Umbilical cord (tissue), 2 donors: Measurements from ENCODE around the gene CEP43. TPM values are rescaled to one million over a fixed set of nuclear protein-coding genes. Genes with fewer than 3 reads are reported as not detected.

Experiments used
- DNase-seq: peaks from one replicate; pipeline ENCODE4 v3.0.0-alpha.2; 2015; ENCODE audit warnings: low spot score
- total RNA-seq: library from RNA; depleted of rRNA; stranded (reverse); fragments of >200 nt; gene quantifications from one replicate; pipeline ENCODE4 v1.2.3, GENCODE V29; 2014; ENCODE audit warnings: low replicate concordance; ENCODE audit not compliant: insufficient read depth

CEP43 gene
- total RNA-seq, 1 donor from 2014 or later, result 14.4 TPM

DNA sequence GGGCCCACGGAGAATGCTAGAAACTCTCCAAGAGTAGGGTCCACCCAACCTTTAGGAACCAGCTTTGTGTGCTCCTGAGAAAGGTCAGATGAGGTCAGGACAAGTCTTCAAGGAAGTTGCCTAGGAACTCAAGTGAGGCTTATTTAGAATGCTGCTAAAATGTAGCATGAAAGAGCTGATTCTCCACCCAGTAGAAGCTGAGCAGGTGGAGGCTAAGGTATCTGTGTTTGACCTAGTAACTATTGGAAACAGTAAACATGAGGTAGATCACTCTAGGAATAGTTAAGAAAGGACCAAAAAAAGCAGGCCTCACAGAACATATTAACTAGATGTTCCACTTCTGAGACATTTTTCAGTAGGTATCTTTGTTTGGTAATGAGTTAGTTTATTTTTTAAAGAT is 13.9 kb downstream of the CEP43 start:
- DNase-seq, result no peak

DNA sequence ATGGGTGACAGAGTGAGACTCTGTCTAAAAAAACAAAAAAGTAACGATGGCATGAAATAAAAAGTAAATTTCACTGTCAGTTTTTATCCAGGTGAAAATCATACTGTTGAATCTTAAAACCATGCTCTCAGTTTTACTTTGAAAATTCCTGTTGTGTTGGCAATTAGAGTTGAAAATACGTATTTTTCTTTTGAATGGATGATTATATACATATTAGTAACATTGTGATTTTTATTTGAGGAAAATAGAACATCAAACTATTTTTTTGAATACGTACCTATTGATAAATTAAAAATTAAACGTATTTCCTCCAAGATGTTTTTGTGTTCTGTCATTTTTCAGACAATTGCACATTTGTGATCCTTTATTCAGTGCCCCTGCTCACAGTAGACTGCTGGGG is 14.7 kb downstream of the CEP43 start:
- DNase-seq, result no peak

DNA sequence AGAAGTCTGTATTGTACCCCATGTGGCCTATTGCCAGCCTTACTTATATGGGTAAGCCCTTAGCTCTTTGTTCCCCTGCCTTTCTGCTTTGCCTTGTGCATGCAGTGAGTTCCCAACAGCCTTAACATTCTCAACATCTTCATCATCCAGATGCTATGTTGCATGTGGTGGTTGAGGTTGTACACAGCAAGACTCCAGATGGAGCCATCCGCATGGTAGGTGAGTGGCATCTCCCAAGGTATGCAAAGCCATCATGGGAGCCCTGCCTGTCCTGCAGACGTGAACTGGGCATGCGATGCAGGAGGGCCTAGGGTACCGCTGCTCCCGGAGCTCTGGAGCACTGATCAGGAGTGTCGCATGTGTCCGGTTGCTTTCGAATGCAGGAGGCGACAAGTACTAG is 16.1 kb downstream of the CEP43 start:
- DNase-seq, result no peak

DNA sequence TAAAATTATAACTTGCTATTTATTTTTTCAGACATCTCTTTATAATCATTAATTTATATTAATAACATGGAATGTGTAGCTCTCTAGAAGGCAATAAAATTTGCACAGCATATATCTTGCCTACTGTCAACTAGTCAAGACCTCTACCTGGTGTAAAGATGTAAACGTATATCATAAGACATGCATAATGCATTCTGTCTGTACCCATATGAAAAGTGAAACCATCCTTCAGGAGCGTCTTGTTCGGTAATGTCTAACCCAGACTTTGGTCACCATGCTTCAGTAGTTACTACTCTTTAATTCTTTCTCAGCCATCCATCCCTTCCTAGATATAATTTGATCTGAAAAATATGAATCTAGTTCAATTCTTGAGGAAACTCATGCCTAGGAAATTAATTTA is 21.0 kb downstream of the CEP43 start:
- DNase-seq, result no peak

DNA sequence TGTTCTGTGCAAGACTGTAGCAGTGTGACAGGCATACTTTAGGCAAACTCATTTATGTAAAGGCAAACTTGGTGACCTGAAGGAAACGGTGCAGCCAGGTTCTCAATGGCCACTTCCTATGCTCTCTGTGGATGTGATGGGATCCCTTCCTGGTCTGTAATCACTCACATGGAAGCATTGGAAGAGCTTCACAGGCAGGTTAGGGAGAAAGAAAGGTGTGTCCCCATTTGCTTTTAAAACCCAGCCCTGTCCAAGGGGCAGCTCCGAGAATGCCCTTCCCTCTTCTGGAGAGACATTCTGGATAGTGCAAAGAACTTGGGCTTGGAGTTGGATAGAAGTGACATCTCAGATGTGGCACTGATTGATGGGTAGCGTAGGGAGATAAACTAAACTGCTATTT is 28.1 kb downstream of the CEP43 start:
- no peak for DNase-seq

DNA sequence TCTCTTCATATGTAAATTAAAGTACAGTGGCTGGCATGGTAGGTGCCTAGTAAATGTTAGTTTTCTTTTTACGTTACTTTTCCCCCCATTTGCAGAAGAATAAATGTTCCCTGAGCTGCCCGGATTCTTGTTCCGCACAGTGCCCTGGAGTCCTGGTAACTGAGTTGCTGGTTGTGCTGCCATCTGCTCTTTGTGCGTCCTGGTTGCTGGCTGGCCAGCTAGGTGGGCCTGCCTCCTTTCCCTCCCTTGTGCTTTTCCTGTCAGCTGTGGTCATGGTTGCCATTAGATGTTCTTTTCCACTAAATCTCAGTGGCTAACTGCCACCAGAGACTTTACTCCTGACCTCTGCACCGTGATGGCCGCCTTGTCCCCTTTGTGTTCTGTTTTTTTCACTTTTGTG is 28.6 kb downstream of the CEP43 start:
- no peak for DNase-seq

DNA sequence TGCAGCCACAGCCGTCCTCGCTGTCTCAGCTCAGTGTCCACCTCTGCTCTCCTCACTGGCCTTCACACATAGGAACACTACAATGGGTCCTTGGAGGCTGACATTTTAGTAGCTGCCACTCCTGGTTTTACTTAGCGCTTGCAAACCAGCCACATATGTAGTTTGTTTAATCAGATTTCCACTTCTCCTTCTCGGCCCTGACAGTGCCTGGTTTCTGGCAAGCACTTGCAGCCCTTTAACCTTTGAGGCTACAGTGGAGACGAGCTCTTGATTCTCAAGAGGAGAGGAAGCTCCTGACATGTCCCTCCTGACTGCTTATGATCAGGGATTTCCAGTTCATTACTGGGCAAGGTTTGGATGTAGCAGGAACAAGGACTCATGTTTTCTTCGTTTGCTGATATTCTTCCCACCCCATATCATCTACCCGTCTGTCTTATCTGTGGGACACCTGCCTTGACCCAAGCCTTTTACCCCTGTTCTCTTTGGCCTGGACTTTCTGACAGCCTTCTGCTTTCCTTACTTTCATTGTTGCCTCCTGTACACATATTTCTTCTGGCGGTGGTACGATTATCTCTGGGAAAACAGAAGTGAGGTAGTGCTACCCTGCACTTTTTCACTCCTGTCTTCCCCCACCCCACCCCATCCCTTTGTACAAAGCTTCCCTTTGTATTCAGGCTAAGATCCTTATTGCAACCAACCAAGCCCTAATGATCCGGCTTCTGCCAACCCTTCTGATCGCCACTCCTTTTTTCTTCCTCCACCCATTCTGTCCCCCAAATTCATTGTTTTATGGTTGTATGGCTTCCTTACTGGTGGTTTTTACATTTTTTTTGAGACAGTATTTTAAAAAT is 31.2 kb downstream of the CEP43 start:
- no peak for DNase-seq

DNA sequence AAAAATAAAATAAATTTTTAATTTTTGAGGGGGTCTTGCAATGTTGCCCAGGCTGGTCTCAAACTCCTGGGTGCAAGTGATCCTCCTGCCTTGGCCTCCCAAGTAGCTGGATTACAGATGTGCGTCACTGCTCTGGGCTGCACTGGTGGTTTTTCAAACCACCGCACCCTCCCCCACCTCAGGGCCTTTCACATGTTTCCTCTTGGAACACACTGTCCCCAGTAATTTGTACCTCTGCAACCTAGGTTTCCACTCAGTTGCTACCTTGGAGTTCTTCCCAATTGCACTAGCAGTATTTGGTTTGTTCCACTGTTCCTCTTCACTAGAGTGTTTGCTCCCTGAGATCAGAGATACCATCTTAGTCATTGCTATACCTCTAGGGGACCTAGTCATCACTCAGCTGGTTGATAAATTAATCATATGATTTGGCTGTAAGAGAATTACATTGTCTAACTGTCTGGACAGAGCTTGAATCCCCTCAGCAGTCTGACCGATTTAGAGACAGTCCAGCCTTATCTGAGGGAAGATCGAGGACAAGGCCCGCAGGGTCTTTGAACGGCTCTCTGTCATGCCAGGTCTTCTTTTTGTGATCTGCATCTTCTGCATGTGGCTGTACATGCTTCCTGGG is 32.0 kb downstream of the CEP43 start:
- no peak for DNase-seq

DNA sequence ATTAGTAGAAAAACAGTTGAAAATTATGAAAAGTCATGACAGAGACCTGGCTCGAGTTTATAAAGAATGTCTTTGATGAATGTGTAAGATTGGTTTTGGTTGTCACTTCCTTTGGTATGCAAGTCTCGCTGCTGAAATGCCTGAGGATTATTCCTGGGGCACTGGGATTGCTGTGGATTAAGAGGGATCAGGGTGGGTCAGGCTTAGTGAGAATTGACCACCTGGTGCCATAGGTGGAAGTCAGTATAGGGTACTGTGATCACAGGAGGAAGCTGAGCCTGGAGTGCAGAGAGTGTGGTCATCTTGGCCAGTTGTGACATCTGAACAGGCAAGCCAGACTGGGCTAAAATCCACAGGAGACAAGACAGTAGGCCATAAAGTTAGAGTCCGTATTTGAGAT is 34.9 kb downstream of the CEP43 start:
- DNase-seq, result no peak

DNA sequence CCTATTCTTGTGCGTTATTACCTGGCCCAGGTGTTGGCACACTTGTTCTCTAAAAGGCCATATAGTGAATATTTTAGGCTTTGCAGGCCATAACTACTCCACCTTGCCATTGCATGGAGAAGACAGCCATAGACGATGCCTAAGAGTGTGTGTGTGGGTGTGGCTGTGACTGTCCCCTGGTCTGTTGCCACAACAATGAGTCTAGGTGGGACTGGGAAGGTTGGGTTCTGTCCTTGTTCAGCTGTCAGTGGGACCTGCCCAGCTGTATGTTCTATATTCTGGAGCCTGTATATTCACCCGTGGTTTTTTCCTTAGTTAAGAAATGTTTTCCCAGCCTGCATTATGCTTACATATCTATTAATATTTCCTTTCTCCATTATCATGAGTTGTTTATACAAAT is 38.6 kb downstream of the CEP43 start:
- DNase-seq, result no peak

DNA sequence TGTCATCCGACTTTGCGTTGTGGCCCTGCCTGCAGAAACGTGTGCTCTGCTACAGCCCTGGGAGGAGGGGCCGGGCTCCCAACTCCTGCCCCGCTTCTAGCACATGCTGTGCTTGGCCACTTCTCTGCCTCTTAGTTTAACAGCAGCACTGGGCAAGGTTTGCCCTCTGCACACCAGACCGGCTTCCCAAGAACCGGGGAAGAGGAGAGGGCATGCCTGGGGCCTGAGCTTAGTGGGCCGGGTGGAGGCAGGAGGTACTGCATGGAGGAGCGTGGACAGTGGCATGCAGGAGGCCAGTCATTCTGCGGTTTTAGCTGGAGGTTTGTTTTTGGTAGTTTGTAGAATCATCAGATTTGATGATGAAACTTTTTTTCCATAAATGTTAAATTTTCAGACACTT is 45.5 kb downstream of the CEP43 start:
- DNase-seq, result no peak

DNA sequence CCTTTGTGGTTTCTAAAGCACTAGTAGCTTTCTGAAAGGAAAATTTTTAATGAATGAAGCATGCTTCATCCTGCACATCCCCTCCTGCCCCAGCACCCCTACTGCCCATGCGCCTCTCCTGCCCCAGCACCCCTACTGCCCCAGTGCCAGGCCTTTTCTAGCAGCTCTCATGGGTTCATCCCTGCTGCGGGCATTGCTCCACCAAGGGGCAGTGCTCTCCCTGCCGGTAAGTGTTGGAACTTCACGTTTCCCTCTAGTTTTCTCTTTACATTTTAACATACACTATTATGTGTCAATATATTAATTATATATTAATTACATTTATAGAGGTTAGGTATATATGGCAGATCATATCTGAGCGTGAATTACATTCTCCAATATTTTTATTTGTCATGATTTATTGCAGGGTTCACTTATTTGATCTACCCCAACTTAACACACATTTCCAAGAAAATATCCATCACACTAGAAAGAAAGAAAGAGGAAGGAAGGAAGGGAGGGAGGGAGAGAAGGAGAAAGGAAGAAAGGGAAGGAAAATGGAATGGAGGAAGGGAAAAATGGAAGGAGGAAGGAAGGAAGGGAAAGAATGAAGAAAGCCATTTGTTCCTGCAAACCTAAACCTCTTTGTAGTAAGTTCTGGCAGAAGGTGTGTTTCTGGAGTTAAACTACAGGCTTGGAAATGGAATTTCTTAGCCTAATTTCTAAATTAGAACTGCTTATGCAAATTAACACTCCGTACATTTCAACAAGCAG is 46.8 kb downstream of the CEP43 start:
- no peak for DNase-seq

DNA sequence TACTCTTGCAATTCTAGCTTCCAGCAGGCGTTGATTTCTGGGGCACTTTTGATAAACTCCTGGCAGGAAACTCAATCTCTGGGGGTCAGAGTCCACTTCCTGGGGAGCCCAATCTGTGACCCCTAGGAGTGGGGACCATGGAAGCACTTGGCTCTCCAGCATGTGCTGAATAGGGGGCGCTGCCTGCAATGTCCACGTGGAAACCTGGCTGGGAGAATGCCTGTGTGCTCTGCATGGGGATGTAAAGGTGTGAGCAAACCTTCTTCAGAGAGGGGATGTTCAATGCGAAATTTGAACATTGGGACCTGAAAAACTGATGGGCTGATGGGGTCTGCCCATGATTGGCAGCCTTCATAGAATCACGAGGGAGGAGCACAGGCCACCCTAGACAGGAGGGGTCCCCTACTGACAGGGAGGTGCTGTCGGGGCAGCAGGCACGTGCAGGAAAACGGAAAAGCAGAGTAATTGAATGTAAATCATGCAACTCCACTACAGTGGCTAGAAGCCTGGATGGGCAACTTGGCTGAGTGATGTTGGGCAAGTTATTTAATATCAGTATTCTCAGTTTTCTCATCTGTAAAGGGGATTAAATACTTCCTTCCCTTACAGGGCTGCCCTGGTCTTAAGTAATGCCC is 47.8 kb downstream of the CEP43 start:
- no peak for DNase-seq

DNA sequence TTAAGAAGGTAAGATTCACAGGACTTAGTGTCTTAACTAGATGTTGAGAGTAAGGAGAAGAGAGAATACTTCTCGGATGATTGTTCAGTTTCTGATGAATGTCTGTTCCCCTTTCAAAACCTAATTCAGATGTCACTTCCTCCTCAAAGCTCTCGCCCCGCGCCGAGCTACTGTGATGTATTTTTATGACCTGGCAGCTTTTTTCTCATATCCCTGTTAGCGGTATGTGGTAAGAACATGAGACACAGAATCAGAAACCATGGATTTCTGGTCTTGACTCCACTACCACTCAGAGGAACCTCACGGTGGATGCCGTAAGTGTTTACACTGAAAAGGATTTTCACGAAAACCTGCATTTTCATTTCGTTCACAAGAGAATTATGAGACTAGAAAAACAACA is 48.4 kb downstream of the CEP43 start:
- peak; percentile 27 for DNase-seq

Other genes starting within 250 kb of the CEP43 start
- 90.0 TPM for gene RNASET2, start 42.8 kb upstream of the CEP43 start, total RNA-seq
- 1.4 TPM for gene CCR6, start 123.7 kb downstream of the CEP43 start, total RNA-seq
- gene GPR31, start 158.6 kb downstream of the CEP43 start, total RNA-seq, result 1.7 TPM